GM19023 (cell line): ENCODE results near the gene LRP2.
"Not testable (repeated sequence)": the region's sequence is repeated elsewhere in the genome, so short reads cannot be mapped to it uniquely, and the experiment has no call there.

Source experiments
- ATAC-seq: cut with Tn5 transposase; IDR thresholded peaks from one replicate; pipeline ENCODE4 v1.9.1; 2021; ENCODE audit warnings: mild to moderate bottlenecking, moderate library complexity; ENCODE audit not compliant: unreplicated experiment

The LRP2 gene

GRCh38 chr2:169362118-169362893 is at the start of gene LRP2:
LRP2 (minus strand) TSS chr2:169362534; CDS start chr2:169362399, 135 bp downstream.
- no peak for ATAC-seq

GRCh38 chr2:169406891-169407290 is 44.6 kb upstream of the LRP2 start:
- ATAC-seq: no peak

- not testable (repeated sequence) for ATAC-seq
These were observed 37.2 kb upstream of the LRP2 start for GRCh38 chr2:169399491-169399890.

GRCh38 chr2:169397697-169398096 is 35.4 kb upstream of the LRP2 start:
- ATAC-seq: no peak

GRCh38 chr2:169395821-169396374 is 33.6 kb upstream of the LRP2 start:
- ATAC-seq: no peak

GRCh38 chr2:169393068-169393590 is 30.8 kb upstream of the LRP2 start:
- ATAC-seq: no peak

- no peak for ATAC-seq
These were observed 28.9 kb upstream of the LRP2 start for GRCh38 chr2:169391236-169391635.

GRCh38 chr2:169388161-169388560 is 25.8 kb upstream of the LRP2 start:
- no peak for ATAC-seq

- no peak for ATAC-seq
These were observed 24.4 kb upstream of the LRP2 start for GRCh38 chr2:169386722-169387121.

GRCh38 chr2:169384816-169385215 is 22.5 kb upstream of the LRP2 start:
- ATAC-seq: no peak

GRCh38 chr2:169372561-169372960 is 10.2 kb upstream of the LRP2 start:
- no peak for ATAC-seq

- no peak for ATAC-seq
These were observed 3.7 kb upstream of the LRP2 start for GRCh38 chr2:169366066-169366465.

- no peak for ATAC-seq
These were observed 2.7 kb upstream of the LRP2 start for GRCh38 chr2:169365029-169365480.

- peak; percentile 55 for ATAC-seq
These were observed 1.3 kb upstream of the LRP2 start for GRCh38 chr2:169363560-169364150.

- ATAC-seq: peak; percentile 5
These were observed 693 bp upstream of the LRP2 start for GRCh38 chr2:169362894-169363559.

GRCh38 chr2:169361706-169362117 is 622 bp downstream of the LRP2 start:
- no peak for ATAC-seq

- ATAC-seq: no peak
These were observed 1.2 kb downstream of the LRP2 start for GRCh38 chr2:169360984-169361705.

- ATAC-seq: no peak
These were observed 4.3 kb downstream of the LRP2 start for GRCh38 chr2:169358016-169358415.

- no peak for ATAC-seq
These were observed 8.1 kb downstream of the LRP2 start for GRCh38 chr2:169354244-169354643.

- ATAC-seq: no peak
These were observed 10.6 kb downstream of the LRP2 start for GRCh38 chr2:169351725-169352124.

GRCh38 chr2:169349535-169349934 is 12.8 kb downstream of the LRP2 start:
- ATAC-seq: no peak
